Measurements from ENCODE around the gene IL27RA.

- TF ChIP-seq CTCF (IDR thresholded peaks at IDR 0.05; ENCODE audit: low read depth, low read length, missing input control) (no peak), GABPA (IDR thresholded peaks at IDR 0.05 in 1 of 2, conservative IDR thresholded peaks at IDR 0.05 in 1 of 2) (no peak), HNF4A (conservative IDR thresholded peaks at IDR 0.05) (no peak), RAD21 (IDR thresholded peaks at IDR 0.05) (no peak), TAF1 (conservative IDR thresholded peaks at IDR 0.05) (no peak)
- TF ChIP-seq, protein P1, sequence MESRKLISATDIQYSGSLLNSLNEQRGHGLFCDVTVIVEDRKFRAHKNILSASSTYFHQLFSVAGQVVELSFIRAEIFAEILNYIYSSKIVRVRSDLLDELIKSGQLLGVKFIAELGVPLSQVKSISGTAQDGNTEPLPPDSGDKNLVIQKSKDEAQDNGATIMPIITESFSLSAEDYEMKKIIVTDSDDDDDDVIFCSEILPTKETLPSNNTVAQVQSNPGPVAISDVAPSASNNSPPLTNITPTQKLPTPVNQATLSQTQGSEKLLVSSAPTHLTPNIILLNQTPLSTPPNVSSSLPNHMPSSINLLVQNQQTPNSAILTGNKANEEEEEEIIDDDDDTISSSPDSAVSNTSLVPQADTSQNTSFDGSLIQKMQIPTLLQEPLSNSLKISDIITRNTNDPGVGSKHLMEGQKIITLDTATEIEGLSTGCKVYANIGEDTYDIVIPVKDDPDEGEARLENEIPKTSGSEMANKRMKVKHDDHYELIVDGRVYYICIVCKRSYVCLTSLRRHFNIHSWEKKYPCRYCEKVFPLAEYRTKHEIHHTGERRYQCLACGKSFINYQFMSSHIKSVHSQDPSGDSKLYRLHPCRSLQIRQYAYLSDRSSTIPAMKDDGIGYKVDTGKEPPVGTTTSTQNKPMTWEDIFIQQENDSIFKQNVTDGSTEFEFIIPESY (IDR thresholded peaks at IDR 0.05), result no peak
Observed at GRCh38 chr19:13985771-13986347, 45.7 kb upstream of the IL27RA start.

All from liver (tissue), 3 donors.